Keratinocyte (primary cell): ENCODE results near the gene MPPED1. TPM values are rescaled to one million over a fixed set of nuclear protein-coding genes. Genes with fewer than 3 reads are reported as not detected.

Experiments
- DNase-seq: peaks from one replicate; pipeline ENCODE4 v3.0.0-alpha.2; 2011; ENCODE audit warnings: low read depth, missing footprints, low spot score
- FAIRE-seq: peaks from 2 replicates; lab custom pipeline; 2011; peaks lifted over from hg19 to GRCh38; lab: Jason Lieb, UNC
- H2AFZ ChIP-seq: 2 replicates; pipeline ENCODE4 v1.6.0; 2012; ENCODE audit warnings: low read length, control low read depth, inconsistent platforms; ENCODE audit not compliant: control insufficient read depth
- H3K27ac ChIP-seq: 2 replicates; pipeline ENCODE4 v1.5.1; 2011; ENCODE audit warnings: low read length; ENCODE audit not compliant: control insufficient read depth, insufficient read depth
- H3K27me3 ChIP-seq: 3 replicates; pipeline ENCODE4 v1.6.0; 2011; ENCODE audit warnings: low read length; ENCODE audit not compliant: control insufficient read depth, insufficient read depth; ENCODE audit errors: extremely low read depth
- H3K36me3 ChIP-seq, 2 experiments: 2 replicates in 1 of 2; 3 replicates in 1 of 2; pipeline ENCODE4 v1.5.1; 2011; ENCODE audit warnings: low read length in 2 of 2, mild to moderate bottlenecking in 1 of 2; ENCODE audit not compliant: control insufficient read depth in 2 of 2, insufficient read depth in 2 of 2; ENCODE audit errors: extremely low read depth in 1 of 2
- H3K4me1 ChIP-seq: 3 replicates; pipeline ENCODE4 v1.5.1; 2011; ENCODE audit warnings: low read length; ENCODE audit not compliant: control insufficient read depth, insufficient read depth; ENCODE audit errors: extremely low read depth
- H3K4me2 ChIP-seq: 3 replicates; pipeline ENCODE4 v1.6.0; 2011; ENCODE audit warnings: low read depth, low read length; ENCODE audit not compliant: control insufficient read depth, insufficient read depth; ENCODE audit errors: extremely low read depth
- H3K4me3 ChIP-seq, 3 experiments: fragments of 200-600 bp in 1 of 3; sonication (generic) in 1 of 3; 2 replicates in 2 of 3; 3 replicates in 1 of 3; pipeline ENCODE4 v1.5.1; 2011 to 2016; ENCODE audit warnings: low read length in 3 of 3, mild to moderate bottlenecking in 3 of 3, control low read depth in 2 of 3, inconsistent platforms in 1 of 3, low read depth in 1 of 3, mixed read lengths in 1 of 3, mixed run types in 1 of 3, moderate library complexity in 1 of 3; ENCODE audit not compliant: control insufficient read depth in 2 of 3, insufficient read depth in 2 of 3; ENCODE audit errors: extremely low read depth in 1 of 3
- H3K79me2 ChIP-seq: 2 replicates; pipeline ENCODE4 v1.6.0; 2012; ENCODE audit warnings: low read length; ENCODE audit not compliant: control insufficient read depth, insufficient read depth
- H3K9ac ChIP-seq: 3 replicates; pipeline ENCODE4 v1.6.0; 2011; ENCODE audit warnings: low read length; ENCODE audit not compliant: control insufficient read depth, insufficient read depth; ENCODE audit errors: extremely low read depth
- H3K9me1 ChIP-seq: 3 replicates; pipeline ENCODE4 v1.6.0; 2011; ENCODE audit warnings: low read length; ENCODE audit not compliant: control insufficient read depth, insufficient read depth; ENCODE audit errors: extremely low read depth
- H3K9me3 ChIP-seq: 2 replicates; pipeline ENCODE4 v1.5.1; 2012; ENCODE audit warnings: low read depth, low read length; ENCODE audit not compliant: control insufficient read depth
- H4K20me1 ChIP-seq: 3 replicates; pipeline ENCODE4 v1.6.0; 2011; ENCODE audit warnings: low read length; ENCODE audit not compliant: control insufficient read depth, insufficient read depth; ENCODE audit errors: extremely low read depth
- CTCF ChIP-seq, 3 experiments: IDR thresholded peaks in 1 of 3; conservative IDR thresholded peaks in 1 of 3; optimal IDR thresholded peaks in 1 of 3; 2 replicates in 2 of 3; 3 replicates in 1 of 3; pipeline versions ENCODE3 to v1.5.1; 2011; ENCODE audit warnings: low read length in 3 of 3, mild to moderate bottlenecking in 3 of 3, moderate library complexity in 2 of 3, control low read depth in 1 of 3, inconsistent platforms in 1 of 3; ENCODE audit not compliant: insufficient read depth in 2 of 3; ENCODE audit errors: extremely low read depth in 1 of 3
- EZH2 ChIP-seq: IDR thresholded peaks from one replicate; pipeline ENCODE4 v1.6.1; 2012; ENCODE audit warnings: inconsistent platforms, mild to moderate bottlenecking, low read length, moderate library complexity
- dilution Hi-C: fragments of 300-500 bp; cut with MboI; formaldehyde crosslinking; loops from one replicate; pipeline ENCODE4 v1.7.0; 2020; ENCODE audit warnings: low sequenced_read_pairs; ENCODE audit not compliant: extremely low pct_ligation_motif_present
- polyA plus RNA-seq, 5 experiments: library from polyadenylated mRNA; depleted of rRNA in 3 of 5; stranded (reverse) in 3 of 5; stranded (forward) in 1 of 5; unstranded in 1 of 5; fragments of >200 nt; gene quantifications; 1 replicate in 1 of 5; 2 replicates in 3 of 5; 3 replicates in 1 of 5; pipeline versions ENCODE4 v1.2.1 to v1.2.3, GENCODE V29; 2011 to 2012; ENCODE audit warnings: missing spikeins in 2 of 5, low read depth in 1 of 5, low replicate concordance in 1 of 5

The MPPED1 gene
- polyA plus RNA-seq, 1 donor (not counting 4 experiments of a cell fraction or from before 2014, with no cell fraction given): not detected

- Histone ChIP-seq H3K9me1 (no peaks in the 10 kb centered on the region), H3K27ac (no peak overlapping the region), H3K9me3 (no peaks in the 10 kb centered on the region), H2AFZ (no peak overlapping the region), H4K20me1 (no peaks in the 10 kb centered on the region), H3K4me1 (no peaks in the 10 kb centered on the region), H3K4me3 (no peak overlapping the region), H3K9ac (no peak overlapping the region), H3K4me2 (no peak overlapping the region), H3K79me2 (no peaks in the 10 kb centered on the region), H3K36me3 (no peaks in the 10 kb centered on the region), H3K27me3 (no peaks in the 10 kb centered on the region)
- no peak for FAIRE-seq
- no peak for TF ChIP-seq CTCF (optimal IDR thresholded peaks at IDR 0.05 in 1 of 3, IDR thresholded peaks at IDR 0.05 in 1 of 3, conservative IDR thresholded peaks at IDR 0.05 in 1 of 3; ENCODE audit: extremely low read depth in 1 of 3, insufficient read depth in 2 of 3, low read length in 3 of 3)
- TF ChIP-seq EZH2: no peak
- DNase-seq: no peak
- dilution Hi-C loops: no loop called here
Observed at GRCh38 chr22:43505423-43505822, 93.6 kb downstream of the MPPED1 start.

- Histone ChIP-seq H3K4me1 (no peaks in the 10 kb centered on the region), H3K27me3 (no peaks in the 10 kb centered on the region), H3K9me1 (no peaks in the 10 kb centered on the region), H2AFZ (no peak overlapping the region), H3K4me3 (no peak overlapping the region), H3K9ac (no peak overlapping the region), H3K4me2 (no peak overlapping the region), H4K20me1 (no peaks in the 10 kb centered on the region), H3K27ac (no peak overlapping the region), H3K36me3 (no peaks in the 10 kb centered on the region), H3K9me3 (no peaks in the 10 kb centered on the region), H3K79me2 (no peaks in the 10 kb centered on the region)
- FAIRE-seq (no peak), DNase-seq (no peak)
- dilution Hi-C loops: no loop called here
- TF ChIP-seq EZH2 (no peak), CTCF (optimal IDR thresholded peaks at IDR 0.05 in 1 of 3, IDR thresholded peaks at IDR 0.05 in 1 of 3, conservative IDR thresholded peaks at IDR 0.05 in 1 of 3; ENCODE audit: extremely low read depth in 1 of 3, insufficient read depth in 2 of 3, low read length in 3 of 3) (no peak)
Observed at GRCh38 chr22:43505896-43506295, 94.1 kb downstream of the MPPED1 start.
